NCI-H524 (cell line): ENCODE data around the gene KRT222.

ENCODE experiments used
- DNase-seq, 2 experiments: peaks; one replicate each; lab custom pipeline; 2025; lab: John Stamatoyannopoulos, UW

KRT222 gene

DNA sequence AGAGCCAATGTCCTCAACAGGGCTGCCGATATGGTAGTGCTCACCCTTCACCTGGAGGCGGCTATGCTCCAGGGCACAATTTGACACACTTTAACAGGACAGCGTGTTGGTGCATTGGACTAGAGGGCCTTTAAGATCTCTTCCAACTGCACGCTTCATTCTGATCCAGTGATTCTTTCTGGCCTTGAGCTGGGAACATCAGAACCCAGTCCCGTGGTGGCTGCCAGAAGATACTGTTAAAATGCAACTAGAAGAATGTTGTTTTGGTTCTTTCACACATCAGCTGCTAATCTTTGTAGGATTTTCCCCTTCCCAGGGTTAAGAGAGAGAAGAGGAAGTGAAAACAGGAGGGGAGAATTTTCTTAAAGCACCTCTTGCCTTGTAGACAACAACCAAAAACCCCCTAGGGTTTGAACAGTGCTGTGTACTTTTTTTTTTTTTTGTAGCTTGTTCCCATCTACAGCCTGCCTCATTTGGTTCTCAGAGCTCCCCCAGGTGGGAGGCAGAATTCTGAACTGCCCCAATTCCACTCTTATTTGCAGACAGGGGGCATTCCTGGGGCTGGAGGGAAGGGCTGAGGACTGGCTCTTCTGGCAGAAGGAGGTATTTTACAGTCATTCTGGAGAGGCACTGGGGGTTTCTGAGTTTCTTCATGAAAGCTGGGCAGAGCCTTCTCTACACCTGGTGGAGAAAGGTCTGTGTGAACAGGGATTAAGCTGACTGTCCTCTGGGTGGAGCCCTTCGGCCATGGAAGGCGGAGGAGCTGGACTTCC, 49.7 kb downstream of the KRT222 start:
- DNase-seq = peak; percentile 15 to 42

DNA sequence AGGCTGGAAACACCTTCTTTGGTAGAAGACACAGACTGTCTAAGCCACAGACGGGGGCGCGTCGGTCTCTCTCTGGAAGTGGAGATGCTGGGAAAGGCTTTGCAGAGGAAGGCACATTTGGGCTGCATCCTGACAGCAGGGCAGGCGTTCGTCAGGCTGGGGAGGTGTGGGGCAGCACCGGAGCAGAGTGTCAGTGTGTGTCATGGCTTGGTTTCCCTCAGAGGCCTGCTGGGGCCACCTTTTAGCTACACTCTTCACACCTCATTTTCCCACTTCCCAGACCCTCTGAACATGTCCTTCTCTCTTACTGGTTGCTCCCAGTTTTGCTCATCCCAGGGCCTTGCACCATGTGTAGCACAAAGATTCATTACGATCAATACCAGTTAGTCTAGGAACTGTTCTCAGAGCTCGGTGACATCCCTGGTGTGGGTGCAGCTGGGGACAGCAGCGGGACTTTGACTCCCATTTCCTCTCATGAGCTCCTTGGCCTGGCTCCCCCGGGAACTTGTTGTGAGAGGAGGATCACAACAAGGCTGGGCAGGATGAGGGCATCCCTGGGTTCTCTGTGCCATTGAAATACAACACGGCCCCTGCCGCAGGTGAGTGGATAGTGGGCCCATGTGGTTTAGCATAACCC, 50.4 kb downstream of the KRT222 start:
- no peak for DNase-seq

DNA sequence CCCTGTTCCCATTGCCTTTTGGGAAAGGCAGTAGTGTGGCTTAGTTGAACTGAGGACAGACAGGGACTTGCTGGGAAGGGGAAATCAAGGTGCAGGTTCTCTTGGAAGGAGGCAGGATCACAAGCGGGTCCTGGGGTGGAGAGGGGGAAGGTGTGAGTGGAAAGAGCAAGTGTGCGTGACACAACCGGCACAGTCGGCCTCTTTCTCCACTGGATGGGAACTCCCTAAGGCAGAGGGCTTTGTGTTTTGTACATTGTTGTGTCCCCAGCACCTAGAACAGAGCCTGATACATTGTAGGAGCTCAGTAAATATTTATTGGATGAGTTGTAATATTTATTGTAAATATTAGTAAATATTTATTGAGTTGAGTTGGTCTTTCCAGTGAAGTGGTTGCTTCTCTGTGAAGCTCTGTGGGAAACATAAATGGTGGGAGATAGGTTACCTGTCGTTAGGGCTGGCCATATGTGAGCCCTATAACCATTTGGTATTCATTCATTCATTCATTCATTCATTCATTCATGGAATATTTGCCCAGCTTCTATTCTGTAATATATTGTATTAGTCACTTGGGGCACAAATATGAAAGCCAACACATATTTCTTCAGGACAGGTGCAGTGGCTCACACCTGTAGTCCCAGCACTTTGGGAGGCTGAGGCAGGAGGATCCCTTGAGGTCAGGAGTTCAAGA, 51.4 kb downstream of the KRT222 start:
- no peak for DNase-seq

DNA sequence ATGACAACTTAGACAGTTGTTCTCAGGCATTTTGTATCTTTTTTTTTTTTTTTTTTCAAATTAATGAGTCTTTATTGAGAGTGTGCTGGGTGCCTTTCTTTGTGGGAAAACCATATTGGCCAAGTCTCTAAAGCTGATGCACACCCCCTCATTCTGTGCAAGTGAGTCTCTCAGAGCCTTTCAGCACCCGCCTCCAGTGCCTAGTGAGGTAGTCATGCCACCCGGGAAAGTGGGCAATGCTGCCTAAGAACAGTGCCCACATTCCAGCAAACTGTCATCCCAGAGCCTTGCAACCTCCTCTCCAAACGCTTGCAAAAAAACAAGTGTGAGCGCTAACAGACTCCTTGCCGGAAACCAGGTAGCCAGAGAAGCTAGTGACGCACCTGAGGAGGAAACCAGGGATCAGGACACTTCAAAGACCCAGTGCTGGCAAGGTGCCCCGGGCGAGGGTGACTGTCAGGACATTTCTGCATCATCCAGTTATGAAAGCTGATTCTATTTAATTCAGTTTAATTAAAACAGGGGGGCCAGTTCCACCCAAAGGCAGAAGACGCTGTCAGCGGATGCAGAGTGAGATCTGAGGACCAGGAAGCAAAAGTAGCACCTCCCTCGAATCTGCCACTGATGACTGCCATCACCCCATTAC, 52.3 kb downstream of the KRT222 start:
- no peak for DNase-seq

DNA sequence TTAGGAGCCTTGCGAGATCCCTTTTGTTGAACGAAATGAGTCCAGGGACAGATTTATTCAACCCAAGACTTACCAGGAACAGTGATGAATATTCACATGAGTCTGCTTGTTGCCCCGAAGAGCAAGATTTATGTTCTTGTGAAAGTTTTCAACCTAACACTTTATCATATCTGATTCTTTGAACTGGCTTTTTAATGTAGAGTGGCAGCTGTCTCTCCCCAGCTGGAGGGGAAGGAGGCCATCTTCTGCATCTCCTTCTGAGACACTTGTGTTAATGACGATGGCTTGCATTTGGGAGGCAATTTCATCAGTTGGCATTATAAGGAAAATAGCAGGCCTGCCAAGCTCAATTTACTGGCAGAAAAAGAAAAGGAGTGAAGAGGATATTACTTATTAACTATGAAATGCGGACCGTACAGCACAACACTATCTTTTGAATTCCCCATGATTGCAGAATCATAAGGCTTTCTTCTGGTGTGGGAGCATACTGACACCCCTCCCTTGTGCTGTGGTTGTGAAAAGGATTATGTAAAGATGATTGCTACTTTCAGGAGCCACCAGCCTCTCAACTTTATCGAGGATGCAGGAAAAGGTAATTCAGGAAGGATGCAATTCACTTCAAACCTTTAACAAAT, 53.0 kb downstream of the KRT222 start:
- no peak for DNase-seq

DNA sequence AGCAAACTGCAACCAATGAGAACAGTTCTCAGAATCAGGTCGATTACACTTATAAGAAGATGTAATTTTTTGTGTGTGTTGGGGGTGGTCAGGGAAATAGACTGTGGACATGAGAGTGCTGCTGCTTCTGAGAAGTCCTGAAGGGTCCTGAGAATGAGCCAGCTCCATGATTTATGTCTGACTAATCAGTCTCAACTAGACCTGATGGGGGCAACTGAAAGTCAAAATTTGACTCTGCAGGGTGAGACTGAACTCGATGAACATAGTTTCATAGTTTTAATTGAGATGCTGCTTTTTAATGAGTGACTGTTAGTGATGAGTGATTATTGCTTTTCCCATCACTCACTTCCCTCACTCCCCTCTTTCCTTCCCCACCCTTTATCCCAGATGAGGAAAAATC, 54.6 kb downstream of the KRT222 start:
- no peak for DNase-seq

DNA sequence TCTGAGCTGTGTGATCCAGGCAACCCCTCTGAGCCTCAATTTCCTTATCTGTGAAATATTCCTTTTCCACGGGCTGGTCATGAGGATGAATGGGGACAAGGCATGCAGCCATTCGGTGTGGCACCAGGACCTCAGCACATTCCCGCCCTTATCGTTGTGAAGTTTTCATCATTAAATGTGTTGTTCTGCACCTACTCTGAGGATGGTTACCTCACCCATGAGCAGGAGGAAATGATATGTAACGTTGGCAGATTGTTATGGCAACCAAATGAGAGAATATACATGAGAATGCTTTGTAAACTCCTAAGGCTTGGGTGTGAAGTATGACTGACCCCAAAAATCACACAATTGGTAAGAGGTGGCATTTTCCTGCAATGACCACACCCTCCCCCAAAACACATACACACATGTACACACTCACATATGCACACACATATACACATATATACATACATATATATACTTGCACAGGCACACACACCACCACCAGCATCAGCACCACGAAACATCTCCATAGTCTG, 56.9 kb downstream of the KRT222 start:
- no peak for DNase-seq

DNA sequence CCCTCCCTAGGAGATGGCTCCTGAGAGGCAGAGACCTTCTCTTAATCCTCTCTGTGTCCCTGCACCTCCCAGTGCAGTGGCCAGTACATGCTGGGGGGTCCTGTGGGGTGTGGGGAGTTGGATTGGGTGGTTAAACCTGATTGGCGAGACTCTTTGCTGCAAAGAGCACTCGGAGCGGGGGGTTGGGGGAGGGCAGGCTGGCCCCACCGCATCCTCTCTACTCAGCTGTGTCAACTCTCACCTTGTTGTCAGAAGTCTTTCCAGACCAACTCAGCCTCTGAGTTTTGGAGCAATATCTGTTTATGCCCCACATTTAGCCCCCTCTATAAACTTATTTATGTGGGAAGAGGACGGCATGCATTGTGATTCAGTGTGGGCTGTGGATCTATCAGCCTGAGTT, 57.3 kb downstream of the KRT222 start:
- no peak for DNase-seq

DNA sequence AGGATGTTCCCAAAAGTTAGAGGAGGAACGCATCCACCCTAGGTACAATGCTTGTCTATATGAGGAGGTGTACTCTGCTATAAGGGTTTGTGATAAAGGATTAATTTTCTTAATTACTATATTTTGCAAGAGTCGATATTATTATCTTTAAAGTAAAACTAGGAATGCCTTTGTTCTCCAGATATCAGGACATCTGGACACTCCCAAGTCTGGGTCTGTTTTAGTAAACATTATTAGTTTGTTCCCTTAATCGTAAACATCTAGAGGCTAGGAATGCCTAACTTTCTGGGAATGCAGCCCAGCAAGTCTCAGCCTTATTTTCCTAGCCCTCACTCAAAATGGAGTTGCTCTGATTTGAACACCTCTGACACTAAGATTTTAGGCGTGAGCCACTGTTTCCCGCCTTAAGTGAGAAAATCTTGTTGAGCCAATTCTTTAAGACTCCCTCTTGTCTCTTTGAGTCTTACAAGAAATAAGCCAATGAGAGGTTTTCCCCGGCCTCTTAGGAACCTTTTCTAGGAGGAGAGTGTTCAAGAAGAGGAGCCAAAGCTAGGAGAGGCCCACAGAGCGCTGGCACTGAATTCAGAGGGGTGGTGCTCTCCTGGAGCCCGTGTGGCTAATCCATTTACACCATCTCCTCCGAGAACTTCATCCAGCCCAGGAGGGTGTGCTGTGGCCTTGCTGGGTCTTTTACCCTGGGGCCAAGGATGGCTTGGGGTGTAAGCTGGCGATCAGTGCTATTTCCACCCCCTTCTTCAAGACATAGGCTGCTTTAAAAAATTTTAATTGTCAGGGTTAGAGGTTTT, 58.2 kb downstream of the KRT222 start:
- no peak for DNase-seq

DNA sequence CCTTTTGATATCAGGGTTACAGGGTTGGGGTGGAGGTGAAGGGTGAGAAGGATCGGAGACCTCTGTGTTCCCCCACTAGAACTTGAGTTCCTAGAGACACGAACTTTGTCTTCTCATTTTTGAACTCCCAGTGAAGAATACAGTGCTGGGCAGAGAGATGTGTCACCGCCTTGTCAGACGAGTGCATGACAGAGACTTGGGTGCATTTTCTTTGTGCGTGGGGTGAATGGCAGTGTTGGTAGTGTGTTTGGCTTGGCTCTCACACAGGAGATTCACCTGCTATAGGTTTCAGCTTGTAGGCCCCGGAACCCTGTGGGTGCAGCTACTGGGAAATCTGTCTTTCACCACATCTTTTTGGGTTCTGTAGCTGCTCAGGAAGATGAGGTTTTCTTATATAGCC, 59.7 kb downstream of the KRT222 start:
- DNase-seq = no peak
